Measurements from ENCODE around the gene PRELP.

Gene PRELP

GRCh38 chr1:203521812-203522211 lies 46.2 kb downstream of the PRELP start:
- Histone ChIP-seq H3K4me3 (replicated peaks; ENCODE audit: low read depth, low read length) (no peak overlapping the region), H3K27me3 (replicated peaks; ENCODE audit: control insufficient read depth, insufficient read depth, low read length) (peaks cover 2% of the 10 kb centered on the region), H3K36me3 (ENCODE audit: control insufficient read depth, insufficient read depth, low read length) (no peaks in the 10 kb centered on the region)
- DNase-seq (ENCODE audit: extremely low read depth, insufficient read length): no peak
- TF ChIP-seq CTCF (IDR thresholded peaks at IDR 0.05; ENCODE audit: insufficient read depth, low read length, poor library complexity, severe bottlenecking): no peak

- TF ChIP-seq CTCF (IDR thresholded peaks at IDR 0.05; ENCODE audit: insufficient read depth, low read length, poor library complexity, severe bottlenecking): no peak
- no peak for DNase-seq (ENCODE audit: extremely low read depth, insufficient read length)
These were observed 46.6 kb downstream of the PRELP start for GRCh38 chr1:203522237-203522636.

GRCh38 chr1:203523667-203524066 lies 48.1 kb downstream of the PRELP start:
- H3K36me3 ChIP-seq (ENCODE audit: control insufficient read depth, insufficient read depth, low read length): no peaks in the 10 kb centered on the region
- H3K27me3 ChIP-seq (replicated peaks; ENCODE audit: control insufficient read depth, insufficient read depth, low read length): peaks cover 2% of the 10 kb centered on the region
- DNase-seq (ENCODE audit: extremely low read depth, insufficient read length): no peak
- no peak for TF ChIP-seq CTCF (IDR thresholded peaks at IDR 0.05; ENCODE audit: insufficient read depth, low read length, poor library complexity, severe bottlenecking)
- H3K4me3 ChIP-seq (replicated peaks; ENCODE audit: low read depth, low read length): no peak overlapping the region

More at GRCh38 chr1:203522237-203522636, 46.6 kb downstream of the PRELP start:
- Histone ChIP-seq H3K4me3 (replicated peaks; ENCODE audit: low read depth, low read length) (no peak overlapping the region), H3K27me3 (replicated peaks; ENCODE audit: control insufficient read depth, insufficient read depth, low read length) (peaks cover 2% of the 10 kb centered on the region), H3K36me3 (ENCODE audit: control insufficient read depth, insufficient read depth, low read length) (no peaks in the 10 kb centered on the region)

GRCh38 chr1:203524152-203524551 lies 48.5 kb downstream of the PRELP start:
- no peak for DNase-seq (ENCODE audit: extremely low read depth, insufficient read length)
- Histone ChIP-seq H3K27me3 (replicated peaks; ENCODE audit: control insufficient read depth, insufficient read depth, low read length) (peaks cover 2% of the 10 kb centered on the region), H3K36me3 (ENCODE audit: control insufficient read depth, insufficient read depth, low read length) (no peaks in the 10 kb centered on the region), H3K4me3 (replicated peaks; ENCODE audit: low read depth, low read length) (no peak overlapping the region)
- TF ChIP-seq CTCF (IDR thresholded peaks at IDR 0.05; ENCODE audit: insufficient read depth, low read length, poor library complexity, severe bottlenecking): no peak

GRCh38 chr1:203524824-203525223 lies 49.2 kb downstream of the PRELP start:
- Histone ChIP-seq H3K36me3 (ENCODE audit: control insufficient read depth, insufficient read depth, low read length) (no peaks in the 10 kb centered on the region), H3K27me3 (replicated peaks; ENCODE audit: control insufficient read depth, insufficient read depth, low read length) (peaks cover under 1% of the 10 kb centered on the region), H3K4me3 (replicated peaks; ENCODE audit: low read depth, low read length) (no peak overlapping the region)
- DNase-seq (ENCODE audit: extremely low read depth, insufficient read length): no peak
- no peak for TF ChIP-seq CTCF (IDR thresholded peaks at IDR 0.05; ENCODE audit: insufficient read depth, low read length, poor library complexity, severe bottlenecking)

GRCh38 chr1:203525685-203526084 lies 50.1 kb downstream of the PRELP start:
- Histone ChIP-seq H3K27me3 (replicated peaks; ENCODE audit: control insufficient read depth, insufficient read depth, low read length) (no peaks in the 10 kb centered on the region; the same call in 1 of the 2 replicates), H3K36me3 (ENCODE audit: control insufficient read depth, insufficient read depth, low read length) (no peaks in the 10 kb centered on the region), H3K4me3 (replicated peaks; ENCODE audit: low read depth, low read length) (no peak overlapping the region)
- DNase-seq (ENCODE audit: extremely low read depth, insufficient read length): no peak
- no peak for TF ChIP-seq CTCF (IDR thresholded peaks at IDR 0.05; ENCODE audit: insufficient read depth, low read length, poor library complexity, severe bottlenecking)
